ENCODE data around the gene RPS6KA3. TPM values are rescaled to one million over a fixed set of nuclear protein-coding genes. Genes with fewer than 3 reads are reported as not detected.

Gene RPS6KA3
- total RNA-seq, 1 donor from 2014 or later = 64.5 TPM

GRCh38 chrX:20237864-20238263, 28.8 kb downstream of the RPS6KA3 start:
- DNase-seq (no peak), ATAC-seq (no peak)
- intact Hi-C loops (cut with DNase I) = no loop called here
- no peak for TF ChIP-seq CTCF (IDR thresholded peaks at IDR 0.05)
- Histone ChIP-seq H3K4me3 (no peak overlapping the region), H3K9me3 (no peaks in the 10 kb centered on the region), H3K4me1 (no peaks in the 10 kb centered on the region), H3K27ac (no peak overlapping the region), H3K27me3 (ENCODE audit: low read depth) (no peaks in the 10 kb centered on the region), H3K36me3 (peaks cover 4% of the 10 kb centered on the region)

GRCh38 chrX:20235755-20236154, 31.0 kb downstream of the RPS6KA3 start:
- intact Hi-C loops (cut with DNase I) = no loop called here
- ATAC-seq (no peak), DNase-seq (no peak)
- H3K9me3 ChIP-seq = no peaks in the 10 kb centered on the region
- TF ChIP-seq CTCF (IDR thresholded peaks at IDR 0.05) = no peak
- no peaks in the 10 kb centered on the region for H3K27me3 ChIP-seq (ENCODE audit: low read depth)
- H3K4me1 ChIP-seq = no peaks in the 10 kb centered on the region
- no peak overlapping the region for H3K27ac ChIP-seq
- H3K36me3 ChIP-seq = peaks cover 16% of the 10 kb centered on the region
- no peak overlapping the region for H3K4me3 ChIP-seq

- ATAC-seq = no peak
- no peak for DNase-seq
- Histone ChIP-seq H3K27me3 (ENCODE audit: low read depth) (no peaks in the 10 kb centered on the region), H3K4me1 (no peaks in the 10 kb centered on the region), H3K27ac (no peak overlapping the region), H3K36me3 (peaks cover 16% of the 10 kb centered on the region), H3K4me3 (no peak overlapping the region), H3K9me3 (no peaks in the 10 kb centered on the region)
- intact Hi-C loops (cut with DNase I) = no loop called here
- TF ChIP-seq CTCF (IDR thresholded peaks at IDR 0.05) = no peak
Observed at GRCh38 chrX:20233336-20233735, 33.4 kb downstream of the RPS6KA3 start.

GRCh38 chrX:20231598-20231997, 35.1 kb downstream of the RPS6KA3 start:
- Histone ChIP-seq H3K4me3 (no peak overlapping the region), H3K27me3 (ENCODE audit: low read depth) (no peaks in the 10 kb centered on the region), H3K9me3 (no peaks in the 10 kb centered on the region), H3K4me1 (no peaks in the 10 kb centered on the region), H3K36me3 (peaks cover 16% of the 10 kb centered on the region), H3K27ac (no peak overlapping the region)
- TF ChIP-seq CTCF (IDR thresholded peaks at IDR 0.05) = no peak
- ATAC-seq = no peak
- DNase-seq = no peak
- intact Hi-C loops (cut with DNase I) = no loop called here

GRCh38 chrX:20230406-20230805, 36.3 kb downstream of the RPS6KA3 start:
- ATAC-seq = no peak
- H3K4me1 ChIP-seq = peaks cover 1% of the 10 kb centered on the region
- peaks cover 16% of the 10 kb centered on the region for H3K36me3 ChIP-seq
- H3K4me3 ChIP-seq = no peak overlapping the region
- no peaks in the 10 kb centered on the region for H3K9me3 ChIP-seq
- intact Hi-C loops (cut with DNase I) = no loop called here
- no peak for DNase-seq
- no peaks in the 10 kb centered on the region for H3K27me3 ChIP-seq (ENCODE audit: low read depth)
- no peak overlapping the region for H3K27ac ChIP-seq
- no peak for TF ChIP-seq CTCF (IDR thresholded peaks at IDR 0.05)

GRCh38 chrX:20229155-20229554, 37.6 kb downstream of the RPS6KA3 start:
- no peak for TF ChIP-seq CTCF (IDR thresholded peaks at IDR 0.05)
- no peaks in the 10 kb centered on the region for H3K9me3 ChIP-seq
- H3K4me1 ChIP-seq = peaks cover 5% of the 10 kb centered on the region
- intact Hi-C loops (cut with DNase I) = no loop called here
- no peak for ATAC-seq
- no peak overlapping the region for H3K27ac ChIP-seq
- DNase-seq = no peak
- H3K27me3 ChIP-seq (ENCODE audit: low read depth) = no peaks in the 10 kb centered on the region
- peaks cover 16% of the 10 kb centered on the region for H3K36me3 ChIP-seq
- no peak overlapping the region for H3K4me3 ChIP-seq

All from lower lobe of right lung (tissue), 2 donors.